Keratinocyte (primary cell): ENCODE measurements around the gene RASD2. TPM values are rescaled to one million over a fixed set of nuclear protein-coding genes. Genes with fewer than 3 reads are reported as not detected.

Source experiments
- DNase-seq: peaks from one replicate; pipeline ENCODE4 v3.0.0-alpha.2; 2011; ENCODE audit warnings: low read depth, missing footprints, low spot score
- FAIRE-seq: peaks from 2 replicates; lab custom pipeline; 2011; peaks lifted over from hg19 to GRCh38; lab: Jason Lieb, UNC
- H2AFZ ChIP-seq: 2 replicates; pipeline ENCODE4 v1.6.0; 2012; ENCODE audit warnings: low read length, control low read depth, inconsistent platforms; ENCODE audit not compliant: control insufficient read depth
- H3K27ac ChIP-seq: 2 replicates; pipeline ENCODE4 v1.5.1; 2011; ENCODE audit warnings: low read length; ENCODE audit not compliant: control insufficient read depth, insufficient read depth
- H3K27me3 ChIP-seq: 3 replicates; pipeline ENCODE4 v1.6.0; 2011; ENCODE audit warnings: low read length; ENCODE audit not compliant: control insufficient read depth, insufficient read depth; ENCODE audit errors: extremely low read depth
- H3K36me3 ChIP-seq, 2 experiments: 2 replicates in 1 of 2; 3 replicates in 1 of 2; pipeline ENCODE4 v1.5.1; 2011; ENCODE audit warnings: low read length in 2 of 2, mild to moderate bottlenecking in 1 of 2; ENCODE audit not compliant: control insufficient read depth in 2 of 2, insufficient read depth in 2 of 2; ENCODE audit errors: extremely low read depth in 1 of 2
- H3K4me1 ChIP-seq: 3 replicates; pipeline ENCODE4 v1.5.1; 2011; ENCODE audit warnings: low read length; ENCODE audit not compliant: control insufficient read depth, insufficient read depth; ENCODE audit errors: extremely low read depth
- H3K4me2 ChIP-seq: 3 replicates; pipeline ENCODE4 v1.6.0; 2011; ENCODE audit warnings: low read depth, low read length; ENCODE audit not compliant: control insufficient read depth, insufficient read depth; ENCODE audit errors: extremely low read depth
- H3K4me3 ChIP-seq, 3 experiments: fragments of 200-600 bp in 1 of 3; sonication (generic) in 1 of 3; 2 replicates in 2 of 3; 3 replicates in 1 of 3; pipeline ENCODE4 v1.5.1; 2011 to 2016; ENCODE audit warnings: low read length in 3 of 3, mild to moderate bottlenecking in 3 of 3, control low read depth in 2 of 3, inconsistent platforms in 1 of 3, low read depth in 1 of 3, mixed read lengths in 1 of 3, mixed run types in 1 of 3, moderate library complexity in 1 of 3; ENCODE audit not compliant: control insufficient read depth in 2 of 3, insufficient read depth in 2 of 3; ENCODE audit errors: extremely low read depth in 1 of 3
- H3K79me2 ChIP-seq: 2 replicates; pipeline ENCODE4 v1.6.0; 2012; ENCODE audit warnings: low read length; ENCODE audit not compliant: control insufficient read depth, insufficient read depth
- H3K9ac ChIP-seq: 3 replicates; pipeline ENCODE4 v1.6.0; 2011; ENCODE audit warnings: low read length; ENCODE audit not compliant: control insufficient read depth, insufficient read depth; ENCODE audit errors: extremely low read depth
- H3K9me1 ChIP-seq: 3 replicates; pipeline ENCODE4 v1.6.0; 2011; ENCODE audit warnings: low read length; ENCODE audit not compliant: control insufficient read depth, insufficient read depth; ENCODE audit errors: extremely low read depth
- H3K9me3 ChIP-seq: 2 replicates; pipeline ENCODE4 v1.5.1; 2012; ENCODE audit warnings: low read depth, low read length; ENCODE audit not compliant: control insufficient read depth
- H4K20me1 ChIP-seq: 3 replicates; pipeline ENCODE4 v1.6.0; 2011; ENCODE audit warnings: low read length; ENCODE audit not compliant: control insufficient read depth, insufficient read depth; ENCODE audit errors: extremely low read depth
- CTCF ChIP-seq, 3 experiments: IDR thresholded peaks in 1 of 3; conservative IDR thresholded peaks in 1 of 3; optimal IDR thresholded peaks in 1 of 3; 2 replicates in 2 of 3; 3 replicates in 1 of 3; pipeline versions ENCODE3 to v1.5.1; 2011; ENCODE audit warnings: low read length in 3 of 3, mild to moderate bottlenecking in 3 of 3, moderate library complexity in 2 of 3, control low read depth in 1 of 3, inconsistent platforms in 1 of 3; ENCODE audit not compliant: insufficient read depth in 2 of 3; ENCODE audit errors: extremely low read depth in 1 of 3
- EZH2 ChIP-seq: IDR thresholded peaks from one replicate; pipeline ENCODE4 v1.6.1; 2012; ENCODE audit warnings: inconsistent platforms, mild to moderate bottlenecking, low read length, moderate library complexity
- dilution Hi-C: fragments of 300-500 bp; cut with MboI; formaldehyde crosslinking; loops from one replicate; pipeline ENCODE4 v1.7.0; 2020; ENCODE audit warnings: low sequenced_read_pairs; ENCODE audit not compliant: extremely low pct_ligation_motif_present
- polyA plus RNA-seq, 5 experiments: library from polyadenylated mRNA; depleted of rRNA in 3 of 5; stranded (reverse) in 3 of 5; stranded (forward) in 1 of 5; unstranded in 1 of 5; fragments of >200 nt; gene quantifications; 1 replicate in 1 of 5; 2 replicates in 3 of 5; 3 replicates in 1 of 5; pipeline versions ENCODE4 v1.2.1 to v1.2.3, GENCODE V29; 2011 to 2012; ENCODE audit warnings: missing spikeins in 2 of 5, low read depth in 1 of 5, low replicate concordance in 1 of 5

The RASD2 gene
- polyA plus RNA-seq, 1 donor (not counting 4 experiments of a cell fraction or from before 2014, with no cell fraction given): 0.03 TPM

- H3K9ac ChIP-seq: no peak overlapping the region
- H3K4me3 ChIP-seq: no peak overlapping the region
- no peaks in the 10 kb centered on the region for H3K9me3 ChIP-seq
- DNase-seq (no peak), FAIRE-seq (no peak)
- H3K27me3 ChIP-seq: peaks cover 15% of the 10 kb centered on the region
- H3K9me1 ChIP-seq: no peaks in the 10 kb centered on the region
- TF ChIP-seq EZH2 (no peak), CTCF (optimal IDR thresholded peaks at IDR 0.05 in 1 of 3, IDR thresholded peaks at IDR 0.05 in 1 of 3, conservative IDR thresholded peaks at IDR 0.05 in 1 of 3; ENCODE audit: extremely low read depth in 1 of 3, insufficient read depth in 2 of 3, low read length in 3 of 3) (no peak)
- no peaks in the 10 kb centered on the region for H3K79me2 ChIP-seq
- H3K27ac ChIP-seq: no peak overlapping the region
- H3K36me3 ChIP-seq: no peaks in the 10 kb centered on the region
- dilution Hi-C loops: no loop called here
- H3K4me1 ChIP-seq: peaks cover 5% of the 10 kb centered on the region
- H3K4me2 ChIP-seq: no peak overlapping the region
- H4K20me1 ChIP-seq: no peaks in the 10 kb centered on the region
- no peak overlapping the region for H2AFZ ChIP-seq
These were observed 30.7 kb upstream of the RASD2 start for GRCh38 chr22:35509960-35510359.

- Histone ChIP-seq H3K36me3 (no peaks in the 10 kb centered on the region), H3K9me1 (no peaks in the 10 kb centered on the region), H3K4me3 (no peak overlapping the region), H4K20me1 (no peaks in the 10 kb centered on the region), H3K9ac (no peak overlapping the region), H3K9me3 (no peaks in the 10 kb centered on the region), H2AFZ (no peak overlapping the region), H3K27me3 (peaks cover 9% of the 10 kb centered on the region), H3K27ac (no peak overlapping the region), H3K4me1 (peaks cover 5% of the 10 kb centered on the region), H3K79me2 (no peaks in the 10 kb centered on the region), H3K4me2 (no peak overlapping the region)
- TF ChIP-seq EZH2 (no peak), CTCF (optimal IDR thresholded peaks at IDR 0.05 in 1 of 3, IDR thresholded peaks at IDR 0.05 in 1 of 3, conservative IDR thresholded peaks at IDR 0.05 in 1 of 3; ENCODE audit: extremely low read depth in 1 of 3, insufficient read depth in 2 of 3, low read length in 3 of 3) (no peak)
- no peak for FAIRE-seq
- DNase-seq: no peak
- dilution Hi-C loops: no loop called here
These were observed 30.1 kb upstream of the RASD2 start for GRCh38 chr22:35510481-35510934.
